RWPE2 (cell line): ENCODE results near the gene PIPOX.

Experiments used
- ATAC-seq: fragments of 200-7000 bp; cut with Tn5 transposase; 3 replicates; pipeline ENCODE4 v1.9.1; 2021; ENCODE audit warnings: low read depth
- DNase-seq: peaks from one replicate; pipeline ENCODE4 v3.0.0-alpha.2; 2020; ENCODE audit warnings: low spot score
- H3K27ac ChIP-seq: fragments of 450-650 bp; 2 replicates; pipeline ENCODE4 v1.5.1; 2017; ENCODE audit warnings: mild to moderate bottlenecking; ENCODE audit not compliant: poor library complexity, severe bottlenecking
- H3K27me3 ChIP-seq: fragments of 250-450 bp; sonication (Bioruptor Pico); 2 replicates; pipeline ENCODE4 v1.5.1; 2021; ENCODE audit warnings: mild to moderate bottlenecking, moderate library complexity; ENCODE audit not compliant: insufficient read depth, poor library complexity, severe bottlenecking
- H3K36me3 ChIP-seq: fragments of 250-450 bp; sonication (Bioruptor Pico); 2 replicates; pipeline ENCODE4 v1.5.1; 2020; ENCODE audit warnings: low read depth, mild to moderate bottlenecking, moderate library complexity
- H3K4me1 ChIP-seq: fragments of 250-450 bp; sonication (Bioruptor Pico); 2 replicates; pipeline ENCODE4 v1.5.1; 2021; ENCODE audit warnings: mild to moderate bottlenecking, moderate library complexity; ENCODE audit not compliant: insufficient read depth, poor library complexity, severe bottlenecking
- H3K4me3 ChIP-seq: fragments of 250-450 bp; sonication (Bioruptor Pico); 2 replicates; pipeline ENCODE4 v1.5.1; 2021; ENCODE audit warnings: mild to moderate bottlenecking, moderate library complexity; ENCODE audit not compliant: severe bottlenecking
- H3K9me3 ChIP-seq: fragments of 250-450 bp; sonication (Bioruptor Pico); 2 replicates; pipeline ENCODE4 v1.5.1; 2021; ENCODE audit warnings: mild to moderate bottlenecking, moderate library complexity; ENCODE audit not compliant: severe bottlenecking
- TF ChIP-seq, protein P1 (sequence below): fragments of 450-650 bp; IDR thresholded peaks from one replicate; pipeline ENCODE4 v1.5.1; 2017; ENCODE audit warnings: mild to moderate bottlenecking, moderate library complexity; ENCODE audit not compliant: poor library complexity, severe bottlenecking

Gene PIPOX

DNA sequence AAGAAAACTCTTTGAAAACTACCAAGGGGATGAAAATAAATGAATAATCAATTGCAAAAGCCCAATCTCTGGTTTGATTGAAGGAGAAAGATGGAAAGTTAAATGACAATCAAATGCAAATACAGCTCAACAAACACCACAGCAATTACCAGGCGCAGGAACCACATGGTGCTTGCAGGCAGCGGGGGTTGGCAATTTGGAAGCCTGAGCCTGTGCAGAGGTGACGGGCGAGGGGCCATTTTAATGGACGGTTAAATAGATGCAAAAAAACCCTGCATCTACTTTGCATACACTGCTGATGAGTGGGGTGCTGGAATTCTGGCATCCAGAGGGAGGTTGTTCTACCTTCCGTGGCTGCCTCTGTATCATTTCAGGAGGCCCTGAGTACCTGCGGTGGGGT is 32.4 kb upstream of the PIPOX start:
- no peak overlapping the region for H3K27ac ChIP-seq
- no peak for DNase-seq

DNA sequence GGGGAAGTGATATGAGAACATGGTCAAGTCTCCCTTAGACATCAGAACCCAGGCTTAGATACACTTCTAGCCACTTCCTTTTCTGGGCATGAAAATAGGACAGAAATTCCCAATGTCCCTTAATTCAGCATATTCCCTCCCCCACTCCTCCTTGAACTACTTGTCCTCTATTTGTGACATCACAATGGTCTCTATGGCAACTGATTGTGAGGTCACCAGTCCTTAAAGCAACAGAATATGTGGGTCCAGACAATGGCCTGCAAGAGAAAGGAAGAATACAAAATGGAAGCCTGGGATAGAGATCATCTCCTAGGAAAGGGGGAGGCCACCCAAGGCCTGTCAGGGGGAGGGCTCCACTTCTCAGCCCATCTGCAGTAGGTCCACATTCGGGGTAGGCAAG is 30.4 kb upstream of the PIPOX start:
- DNase-seq (no peak), ATAC-seq (no peak)
- Histone ChIP-seq H3K9me3 (no peaks in the 10 kb centered on the region), H3K36me3 (no peaks in the 10 kb centered on the region), H3K4me1 (peaks cover 2% of the 10 kb centered on the region), H3K27ac (no peak overlapping the region), H3K27me3 (peaks cover 9% of the 10 kb centered on the region), H3K4me3 (no peak overlapping the region)
- TF ChIP-seq, protein P1, sequence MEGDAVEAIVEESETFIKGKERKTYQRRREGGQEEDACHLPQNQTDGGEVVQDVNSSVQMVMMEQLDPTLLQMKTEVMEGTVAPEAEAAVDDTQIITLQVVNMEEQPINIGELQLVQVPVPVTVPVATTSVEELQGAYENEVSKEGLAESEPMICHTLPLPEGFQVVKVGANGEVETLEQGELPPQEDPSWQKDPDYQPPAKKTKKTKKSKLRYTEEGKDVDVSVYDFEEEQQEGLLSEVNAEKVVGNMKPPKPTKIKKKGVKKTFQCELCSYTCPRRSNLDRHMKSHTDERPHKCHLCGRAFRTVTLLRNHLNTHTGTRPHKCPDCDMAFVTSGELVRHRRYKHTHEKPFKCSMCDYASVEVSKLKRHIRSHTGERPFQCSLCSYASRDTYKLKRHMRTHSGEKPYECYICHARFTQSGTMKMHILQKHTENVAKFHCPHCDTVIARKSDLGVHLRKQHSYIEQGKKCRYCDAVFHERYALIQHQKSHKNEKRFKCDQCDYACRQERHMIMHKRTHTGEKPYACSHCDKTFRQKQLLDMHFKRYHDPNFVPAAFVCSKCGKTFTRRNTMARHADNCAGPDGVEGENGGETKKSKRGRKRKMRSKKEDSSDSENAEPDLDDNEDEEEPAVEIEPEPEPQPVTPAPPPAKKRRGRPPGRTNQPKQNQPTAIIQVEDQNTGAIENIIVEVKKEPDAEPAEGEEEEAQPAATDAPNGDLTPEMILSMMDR, result no peak

More for the DNA sequence above, 32.4 kb upstream of the PIPOX start:
- no peak for ATAC-seq
- H3K4me3 ChIP-seq, result no peak overlapping the region
- peaks cover 2% of the 10 kb centered on the region for H3K4me1 ChIP-seq
- TF ChIP-seq, protein P1, result no peak
- H3K36me3 ChIP-seq, result no peaks in the 10 kb centered on the region
- H3K27me3 ChIP-seq, result peaks cover 7% of the 10 kb centered on the region
- H3K9me3 ChIP-seq, result no peaks in the 10 kb centered on the region

DNA sequence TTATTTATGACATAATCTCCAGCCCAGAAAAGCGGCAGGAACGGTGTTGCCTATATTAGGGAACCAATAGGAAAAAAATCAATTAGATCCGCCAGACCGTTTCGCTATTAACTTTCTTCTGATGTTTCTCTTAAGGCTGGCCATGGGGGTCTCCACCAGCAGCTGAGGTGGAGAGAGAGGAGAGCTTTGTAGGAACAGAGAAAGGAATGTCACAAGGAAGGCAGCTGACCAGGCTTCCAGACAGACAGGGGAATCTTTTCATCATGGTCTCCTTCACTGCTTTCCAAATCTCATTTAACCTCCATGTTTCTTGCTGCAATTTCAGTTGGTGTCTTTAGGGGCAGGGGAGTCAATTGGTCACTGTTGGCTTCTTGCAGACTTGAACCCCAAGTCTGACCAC is 28.2 kb upstream of the PIPOX start:
- H3K9me3 ChIP-seq, result no peaks in the 10 kb centered on the region
- ATAC-seq (no peak), DNase-seq (no peak)
- TF ChIP-seq, protein P1, result no peak
- H3K27me3 ChIP-seq, result peaks cover 18% of the 10 kb centered on the region
- H3K4me3 ChIP-seq, result no peak overlapping the region
- no peak overlapping the region for H3K27ac ChIP-seq
- no peaks in the 10 kb centered on the region for H3K36me3 ChIP-seq
- no peaks in the 10 kb centered on the region for H3K4me1 ChIP-seq

DNA sequence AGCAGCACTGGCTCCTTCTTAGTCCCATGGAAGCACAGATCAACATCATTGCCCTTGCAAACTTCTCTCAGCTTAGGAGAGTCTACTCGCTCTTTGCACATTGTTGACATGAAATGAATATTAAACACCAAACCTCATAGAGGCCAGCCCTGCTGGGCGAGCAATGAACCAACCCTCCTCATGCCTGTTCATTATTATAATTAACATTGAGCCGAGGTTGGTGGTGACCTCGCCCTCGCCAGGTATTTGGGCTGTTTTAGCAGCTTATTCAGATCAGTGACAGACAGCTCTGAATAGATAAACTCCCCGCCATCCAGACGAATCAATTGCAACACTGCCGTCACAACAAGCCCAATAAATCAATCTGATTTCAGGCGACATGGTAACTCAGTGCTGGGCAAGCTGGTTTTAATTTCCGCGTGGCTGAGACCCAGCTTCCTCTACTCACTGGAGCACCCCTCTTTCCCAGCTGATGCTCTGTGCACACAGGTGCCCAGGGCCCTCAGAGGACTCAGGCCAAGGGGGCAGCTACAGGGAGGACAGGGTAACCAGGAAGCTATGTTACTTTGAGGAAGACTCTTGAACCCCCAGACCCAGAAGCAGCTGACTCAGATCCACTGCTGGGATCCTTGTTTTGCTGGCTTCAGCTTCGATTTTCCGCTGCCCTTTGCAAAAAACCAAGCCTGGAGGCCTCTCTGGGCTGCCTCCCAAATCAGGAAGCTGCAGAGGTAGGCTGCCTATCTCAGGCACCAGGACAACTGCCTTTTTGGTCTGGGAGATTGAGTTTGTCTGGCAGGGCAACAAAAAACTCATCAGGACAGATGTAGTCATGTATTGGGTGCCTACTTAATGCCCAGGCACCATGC is 26.4 kb upstream of the PIPOX start:
- TF ChIP-seq, protein P1, result no peak
- H3K4me3 ChIP-seq, result no peak overlapping the region
- H3K27me3 ChIP-seq, result peaks cover 28% of the 10 kb centered on the region
- H3K4me1 ChIP-seq, result no peaks in the 10 kb centered on the region
- no peaks in the 10 kb centered on the region for H3K36me3 ChIP-seq
- DNase-seq, result no peak
- no peak for ATAC-seq
- no peak overlapping the region for H3K27ac ChIP-seq
- H3K9me3 ChIP-seq, result no peaks in the 10 kb centered on the region
